Fibroblast of lung (primary cell): ENCODE results near the gene MANSC1.

Experiments used
- CTCF ChIP-seq, 2 donors: IDR thresholded peaks in 1 of 2; conservative IDR thresholded peaks in 1 of 2; 1 replicate in 1 of 2; 2 replicates in 1 of 2; pipeline ENCODE4 v1.5.1; 2011 to 2012; ENCODE audit warnings: low read length in 2 of 2, control low read depth in 1 of 2, inconsistent platforms in 1 of 2, low read depth in 1 of 2, mild to moderate bottlenecking in 1 of 2
- EZH2 ChIP-seq: IDR thresholded peaks from 2 replicates; pipeline ENCODE4 v1.5.1; 2012; ENCODE audit warnings: low read length, control low read depth, mild to moderate bottlenecking; ENCODE audit errors: missing control alignments

GRCh38 chr12:12319451-12320183, 30.4 kb downstream of the MANSC1 start:
- TF ChIP-seq CTCF (conservative IDR thresholded peaks at IDR 0.05 in 1 of 2, IDR thresholded peaks at IDR 0.05 in 1 of 2; ENCODE audit: low read depth in 1 of 2, low read length in 2 of 2): no peak
- TF ChIP-seq EZH2: no peak
